T-cell (primary cell): ENCODE results near the gene C1QB. TPM values are rescaled to one million over a fixed set of nuclear protein-coding genes. Genes with fewer than 3 reads are reported as not detected.

ENCODE experiments used
- total RNA-seq, 35 experiments: library from RNA in 6 of 35; stranded (reverse) in 6 of 35; fragments of 120-200 nt in 1 of 35; gene quantifications; one replicate each; pipeline versions ENCODE4 v1.2.1 to v1.2.4 and lab custom pipeline; 2013 to 2026

C1QB gene
- total RNA-seq, 5 donors from 2014 or later (not counting 1 experiment from before 2014, with no cell fraction given): 1.1 to 1.3 (median 1.2) TPM; not detected in 2

Other genes with a start within 250 kb of the C1QB start
- gene ZBTB40, start 201.4 kb upstream of the C1QB start, total RNA-seq: 10 to 100 TPM; 42.6 to 62.9 (median 54.1) TPM
- gene EPHA8, start 89.7 kb upstream of the C1QB start, total RNA-seq: under 1 TPM in 2 of 5 donors, not detected in 3; 0.09 to 0.15 TPM
- 1 to 10 TPM in 2 of 5 donors, under 1 TPM in 2, not detected in 1; 0.33 to 1.3 (median 0.93) TPM for gene C1QA, start 16.6 kb upstream of the C1QB start, total RNA-seq
- 1 to 10 TPM in 1 of 5 donors, under 1 TPM in 2, not detected in 2; 0.62 to 1.9 (median 0.96) TPM for gene C1QC, start 9.6 kb upstream of the C1QB start, total RNA-seq
- gene EPHB2, start 57.6 kb downstream of the C1QB start, total RNA-seq: under 1 TPM in 3 of 5 donors, not detected in 2; 0.06 to 0.20 (median 0.12) TPM